Activated gamma-delta T cell (primary cell): ENCODE data around the gene EYA2.
"Not testable (repeated sequence)": the region's sequence is repeated elsewhere in the genome, so short reads cannot be mapped to it uniquely, and the experiment has no call there.

Source experiments
- DNase-seq: peaks from one replicate; lab custom pipeline; 2025; lab: John Stamatoyannopoulos, UW

The EYA2 gene

DNA sequence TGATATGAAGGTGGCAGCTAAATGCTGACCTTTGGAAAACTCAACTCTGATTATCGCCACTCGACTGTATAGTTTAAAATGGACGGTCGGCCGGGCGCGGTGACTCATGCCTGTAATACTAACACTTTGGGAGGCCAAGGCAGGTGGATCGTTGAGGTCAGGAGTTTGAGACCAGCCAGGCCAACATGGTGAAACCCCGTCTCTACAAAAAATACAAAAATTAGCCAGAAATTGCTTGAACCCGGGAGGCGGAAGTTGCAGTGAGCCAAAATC is 310.1 kb downstream of the EYA2 start:
- DNase-seq: not testable (repeated sequence)

DNA sequence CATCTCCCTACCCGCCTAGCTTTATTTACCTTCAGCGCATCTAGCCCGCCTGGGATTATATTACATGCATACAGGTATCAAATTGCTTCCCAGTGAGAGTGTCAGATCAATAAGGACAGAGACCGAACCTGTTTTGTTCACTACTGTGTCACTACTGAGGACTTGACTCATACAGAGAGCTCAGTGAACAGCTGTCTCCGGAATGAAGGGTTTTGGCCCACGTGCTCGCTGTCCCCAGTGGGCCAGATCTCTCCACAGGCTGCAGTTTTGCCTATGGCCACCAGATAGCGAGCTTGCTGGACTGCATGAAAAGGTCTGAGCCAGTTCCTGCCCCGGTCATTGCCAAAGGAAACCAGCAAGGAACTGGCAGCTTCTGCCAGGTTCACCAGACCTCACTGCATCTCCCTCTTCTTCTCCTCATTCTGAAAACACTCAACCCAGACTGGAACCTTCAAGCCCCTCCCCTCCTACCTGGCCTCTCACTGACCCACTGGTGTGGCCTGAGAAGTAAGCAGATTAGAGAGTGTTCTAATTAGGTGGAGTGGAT is 311.0 kb downstream of the EYA2 start:
- DNase-seq: no peak

- not testable (repeated sequence) for DNase-seq
Observed at GRCh38 chr20:47206552-47206951, 311.9 kb downstream of the EYA2 start.

DNA sequence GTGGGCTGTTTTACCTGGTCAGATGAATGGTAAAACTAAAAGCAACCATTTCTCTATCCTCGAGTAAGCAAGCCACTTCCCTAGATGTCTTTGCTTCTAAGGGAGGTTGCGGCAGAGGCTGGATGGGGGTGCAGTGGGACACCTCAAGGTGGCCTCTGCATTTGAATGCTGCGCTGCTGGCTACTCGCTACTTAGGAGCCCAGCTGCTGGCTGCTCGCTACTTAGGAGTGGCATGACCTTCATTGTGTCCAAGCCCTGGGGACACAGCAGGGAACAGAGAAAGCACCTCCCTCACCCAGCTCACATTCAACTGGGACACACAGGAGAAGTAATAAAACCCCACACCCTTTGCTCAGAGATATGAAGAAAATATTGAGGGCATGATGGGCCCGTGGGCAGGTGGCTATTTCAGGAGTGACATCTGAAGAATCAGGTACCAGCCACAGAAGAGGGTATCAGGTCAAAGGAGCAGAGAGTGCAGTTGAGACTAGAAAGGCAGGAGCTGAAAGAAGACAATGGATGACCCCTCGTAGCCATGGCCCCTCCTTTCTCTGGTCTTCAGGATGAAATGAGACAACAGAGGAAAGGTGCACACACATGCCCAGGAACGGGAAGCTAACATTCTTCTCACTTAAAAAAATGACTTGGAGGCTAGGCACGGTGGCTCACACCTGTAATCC is 312.5 kb downstream of the EYA2 start:
- no peak for DNase-seq

DNA sequence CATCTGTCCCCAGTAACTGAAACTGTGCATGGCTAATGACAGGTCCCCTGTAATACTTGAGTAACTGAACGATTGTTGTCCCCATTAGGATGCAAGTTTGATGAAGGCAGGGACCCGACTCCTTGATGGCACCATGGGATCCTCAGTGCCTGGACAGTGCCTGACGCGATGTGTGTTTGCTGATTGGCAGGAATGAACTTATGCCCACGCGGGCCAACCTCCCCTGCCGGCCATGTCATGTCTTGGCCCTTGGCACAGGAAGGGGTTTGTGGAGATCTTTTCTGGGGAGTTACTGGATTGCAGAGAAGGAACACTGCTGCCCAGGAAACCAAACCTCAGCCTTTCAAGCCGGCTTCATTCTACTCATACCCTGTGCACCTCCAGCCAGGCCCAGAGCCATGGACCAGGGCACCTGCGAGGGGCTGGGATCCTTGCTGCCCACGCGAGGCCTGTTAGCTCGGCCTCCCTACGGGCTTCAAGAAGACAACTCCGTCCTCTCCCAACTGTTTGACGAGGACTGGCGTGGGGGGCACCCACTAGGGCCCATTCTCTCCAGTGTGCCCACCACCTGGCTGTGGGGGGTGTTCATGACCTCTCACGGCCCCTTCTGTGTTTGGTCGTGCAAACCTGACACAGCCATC is 314.0 kb downstream of the EYA2 start:
- no peak for DNase-seq

GRCh38 chr20:47209982-47210381 is 315.3 kb downstream of the EYA2 start:
- DNase-seq: no peak

- no peak for DNase-seq
Observed at GRCh38 chr20:47210470-47210869, 315.8 kb downstream of the EYA2 start.

GRCh38 chr20:47211036-47211435 is 316.4 kb downstream of the EYA2 start:
- no peak for DNase-seq

DNA sequence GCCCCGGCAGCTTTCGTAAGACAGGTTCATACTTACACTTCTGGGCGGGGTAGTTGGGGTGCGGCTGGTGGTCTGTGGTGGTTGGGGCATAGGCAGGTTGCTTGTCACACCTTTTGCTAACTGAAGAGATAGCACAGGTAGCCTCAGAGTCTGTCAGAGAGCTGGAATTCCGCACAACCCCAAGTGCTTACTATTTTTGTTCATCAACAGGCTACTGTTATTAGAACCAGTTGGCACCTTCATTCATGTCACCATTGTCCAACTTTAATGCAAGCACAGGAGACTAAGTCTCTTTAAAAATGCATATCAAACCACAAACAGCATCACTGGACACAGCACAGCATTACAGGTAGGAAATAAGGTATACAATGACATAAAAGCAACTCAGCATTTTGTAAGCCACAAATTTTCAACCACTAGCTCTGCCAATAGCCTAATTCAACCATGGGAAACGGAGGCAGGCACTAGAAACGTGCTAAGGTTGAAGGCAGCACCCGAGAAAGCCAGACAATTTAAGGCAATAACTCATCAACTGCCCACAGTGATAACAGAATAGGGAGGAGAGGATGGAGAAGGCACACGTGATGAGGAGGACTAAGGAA is 318.1 kb downstream of the EYA2 start:
- DNase-seq: no peak

DNA sequence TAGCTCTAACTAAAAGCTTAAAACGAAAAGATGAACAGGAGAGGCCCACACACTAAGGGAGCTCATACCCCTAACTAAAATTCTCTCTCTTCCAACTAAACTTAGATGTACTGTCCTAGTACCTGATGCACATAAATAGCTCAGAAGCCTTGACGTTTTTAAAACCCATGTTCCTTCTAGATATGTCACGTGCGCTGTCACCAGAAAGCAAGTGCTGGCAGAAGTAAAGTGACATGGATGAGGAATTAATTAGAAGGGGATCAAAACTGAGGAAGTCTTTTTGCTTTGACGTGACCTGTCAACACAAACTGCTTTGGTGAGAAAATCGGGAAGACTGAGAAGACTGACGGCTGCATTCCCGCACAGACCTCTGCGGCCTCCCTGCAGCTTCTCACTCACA is 319.3 kb downstream of the EYA2 start:
- no peak for DNase-seq

- no peak for DNase-seq
Observed at GRCh38 chr20:47215653-47216397, 321.2 kb downstream of the EYA2 start.

- no peak for DNase-seq
Observed at GRCh38 chr20:47216819-47217410, 322.3 kb downstream of the EYA2 start.

DNA sequence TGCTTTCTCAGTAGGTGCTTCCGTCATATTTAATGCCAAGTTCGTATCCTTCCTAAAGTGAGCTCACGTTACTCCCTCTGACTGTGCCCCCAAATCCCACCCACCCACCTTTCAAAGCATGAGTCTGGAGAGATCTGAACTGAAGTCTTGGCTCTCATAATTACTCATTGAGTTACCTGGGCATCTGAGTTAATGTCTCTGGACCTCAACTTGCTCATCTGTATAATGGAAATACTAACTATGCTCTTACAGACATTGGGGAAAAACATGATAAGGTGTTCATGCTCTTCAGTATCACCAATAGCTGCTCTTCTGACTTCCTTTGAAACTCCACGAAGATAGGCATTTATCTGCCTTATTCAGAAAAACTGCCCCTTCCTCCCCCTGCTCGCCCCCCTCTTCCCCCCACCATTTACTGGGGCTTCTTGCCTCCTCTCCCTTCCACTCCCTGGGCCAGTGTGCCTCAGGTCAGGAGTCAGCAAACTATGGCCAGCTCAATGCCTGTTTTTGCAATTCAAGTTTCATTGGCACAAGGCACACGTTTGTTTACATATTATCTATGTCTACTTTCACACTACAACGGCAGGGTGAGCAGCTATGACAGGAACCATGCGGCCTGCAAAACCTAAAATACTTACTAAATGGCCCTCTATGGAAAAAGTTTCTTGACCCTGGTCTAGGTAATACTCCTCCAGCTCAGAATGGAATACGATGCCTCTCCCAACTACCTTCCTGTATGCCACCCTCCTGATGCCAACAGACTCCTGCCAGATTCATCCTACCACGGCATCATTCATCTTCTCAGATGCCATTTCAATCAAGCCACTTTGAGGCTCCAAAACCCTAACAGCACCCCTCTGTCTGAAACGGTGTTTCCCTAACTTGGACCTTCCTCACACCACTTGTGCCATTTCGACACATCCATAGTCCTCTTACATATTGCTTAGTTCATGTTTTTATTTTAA is 323.1 kb downstream of the EYA2 start:
- no peak for DNase-seq

GRCh38 chr20:47220161-47220582 is 325.5 kb downstream of the EYA2 start:
- no peak for DNase-seq

DNA sequence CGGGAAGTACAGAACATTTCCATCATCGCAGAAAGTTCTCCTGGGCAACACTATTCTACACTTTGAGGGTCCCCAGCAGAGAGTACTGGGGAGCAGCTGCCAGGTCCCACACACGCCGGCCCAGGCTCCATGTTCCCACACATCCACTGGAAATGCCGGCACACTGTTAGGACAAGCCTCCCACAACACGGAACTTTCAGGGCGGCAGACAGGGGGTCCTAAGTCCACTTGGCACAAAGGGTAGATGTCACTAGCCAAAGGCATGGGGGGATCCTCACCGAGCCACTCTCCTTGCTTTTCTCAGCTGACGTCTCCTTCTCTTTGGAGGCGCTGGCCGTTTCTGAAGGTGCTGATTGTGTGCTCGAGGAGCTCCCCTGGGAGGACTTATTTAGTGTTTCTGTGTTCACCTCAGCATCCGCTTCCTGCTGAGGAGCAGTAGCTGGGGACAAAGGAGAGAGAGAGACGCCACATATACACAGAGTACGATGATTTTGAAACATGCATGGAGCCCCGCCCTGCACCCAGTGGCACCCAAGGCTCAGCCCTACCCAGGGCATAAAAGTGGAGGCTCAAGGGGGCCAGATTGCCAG is 326.5 kb downstream of the EYA2 start:
- DNase-seq: no peak

DNA sequence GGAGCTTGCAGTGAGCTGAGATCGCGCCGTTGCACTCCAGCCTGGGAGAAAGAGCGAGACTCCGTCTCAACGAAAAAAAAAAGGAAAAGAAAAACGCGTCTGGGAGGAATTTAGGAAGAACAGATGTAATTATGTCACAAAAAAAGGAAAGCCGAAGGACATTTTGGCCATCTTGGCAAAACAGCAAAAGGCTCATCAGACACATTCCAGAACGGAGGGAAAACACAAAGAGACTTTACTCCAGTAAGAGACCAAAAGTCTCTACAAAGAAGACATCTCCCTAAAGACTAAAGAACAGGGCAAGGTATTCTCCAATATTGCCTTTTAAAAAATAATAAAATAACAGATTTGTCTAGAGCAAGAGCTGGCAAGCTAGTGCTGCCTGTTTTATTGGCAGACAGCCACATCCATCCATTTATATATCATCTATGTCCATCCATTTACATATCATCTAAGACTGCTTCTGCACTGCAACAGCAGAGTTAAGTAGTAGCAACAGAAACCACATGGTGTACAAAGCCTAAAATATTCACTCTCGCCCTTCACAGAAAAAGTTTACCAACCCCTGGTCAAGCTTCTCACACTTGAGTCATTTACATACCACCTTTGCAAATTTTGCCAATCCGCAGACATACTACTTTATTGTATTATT is 328.0 kb downstream of the EYA2 start:
- no peak for DNase-seq

DNA sequence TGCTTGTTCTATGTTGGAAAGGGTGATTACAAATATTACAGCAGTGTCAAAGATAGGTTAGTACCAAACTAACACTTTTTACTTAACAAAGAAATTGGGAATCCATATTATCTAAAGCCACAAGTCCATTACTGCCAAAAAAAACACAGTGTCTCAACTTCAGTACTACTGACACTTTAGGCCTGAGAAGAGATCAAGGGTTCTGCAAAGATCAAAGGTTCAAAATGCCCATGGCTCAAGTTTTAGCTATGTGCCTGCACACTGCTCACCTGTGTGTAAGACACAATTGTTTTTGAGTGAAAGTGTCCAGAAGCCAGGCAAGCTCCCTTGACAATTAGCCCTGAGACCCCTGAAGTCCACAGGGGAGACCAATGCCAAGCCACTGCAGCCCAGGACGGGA is 329.3 kb downstream of the EYA2 start:
- DNase-seq: no peak

- DNase-seq: no peak
Observed at GRCh38 chr20:47224300-47224791, 329.7 kb downstream of the EYA2 start.

- no peak for DNase-seq
Observed at GRCh38 chr20:47224857-47225256, 330.2 kb downstream of the EYA2 start.

DNA sequence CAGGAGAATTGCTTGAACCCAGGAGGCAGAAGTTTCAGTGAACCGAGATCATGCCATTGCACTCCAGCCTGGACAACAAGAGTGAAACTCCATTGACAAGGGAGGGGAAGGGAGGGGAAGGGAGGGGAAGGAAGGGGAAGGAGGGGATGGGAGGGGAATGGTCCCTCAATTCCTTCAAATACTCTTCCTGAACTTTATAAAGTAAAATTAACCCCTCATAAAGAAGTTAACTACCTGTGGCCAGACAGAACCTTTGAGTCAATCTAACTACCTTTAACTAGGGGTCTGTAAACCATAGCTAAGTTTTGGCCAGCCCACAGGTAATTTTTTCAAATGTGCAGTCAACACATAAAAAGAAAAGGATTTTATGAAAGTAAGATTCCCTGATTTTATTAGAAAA is 330.8 kb downstream of the EYA2 start:
- DNase-seq: no peak
